Glomerular visceral epithelial cell (primary cell): ENCODE data around the gene GYPC.

Experiments
- DNase-seq: peaks from one replicate; pipeline ENCODE4 v3.0.0-alpha.2; 2016; ENCODE audit errors: extremely low spot score

Gene GYPC

GRCh38 chr2:126732682-126733245 lies 76.8 kb downstream of the GYPC start:
- no peak for DNase-seq

DNA sequence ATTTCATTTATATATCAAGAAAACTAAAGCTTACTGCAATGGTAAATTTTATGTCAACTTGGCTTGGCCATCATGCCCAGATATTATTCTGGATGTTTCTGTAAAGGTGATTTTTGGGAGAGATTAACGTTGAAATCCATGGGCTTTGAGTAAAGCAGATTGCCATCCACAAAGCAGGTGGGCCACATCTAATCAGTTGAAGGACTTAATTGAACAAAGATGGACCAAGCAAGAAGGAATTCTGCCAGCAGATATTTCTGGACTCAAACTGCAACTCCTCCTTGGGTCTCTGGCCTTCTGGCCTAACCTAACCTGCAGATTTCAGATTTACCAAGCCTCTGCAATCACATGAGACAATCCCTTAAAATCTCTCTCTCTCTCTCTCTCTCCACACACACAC lies 77.8 kb downstream of the GYPC start:
- no peak for DNase-seq

DNA sequence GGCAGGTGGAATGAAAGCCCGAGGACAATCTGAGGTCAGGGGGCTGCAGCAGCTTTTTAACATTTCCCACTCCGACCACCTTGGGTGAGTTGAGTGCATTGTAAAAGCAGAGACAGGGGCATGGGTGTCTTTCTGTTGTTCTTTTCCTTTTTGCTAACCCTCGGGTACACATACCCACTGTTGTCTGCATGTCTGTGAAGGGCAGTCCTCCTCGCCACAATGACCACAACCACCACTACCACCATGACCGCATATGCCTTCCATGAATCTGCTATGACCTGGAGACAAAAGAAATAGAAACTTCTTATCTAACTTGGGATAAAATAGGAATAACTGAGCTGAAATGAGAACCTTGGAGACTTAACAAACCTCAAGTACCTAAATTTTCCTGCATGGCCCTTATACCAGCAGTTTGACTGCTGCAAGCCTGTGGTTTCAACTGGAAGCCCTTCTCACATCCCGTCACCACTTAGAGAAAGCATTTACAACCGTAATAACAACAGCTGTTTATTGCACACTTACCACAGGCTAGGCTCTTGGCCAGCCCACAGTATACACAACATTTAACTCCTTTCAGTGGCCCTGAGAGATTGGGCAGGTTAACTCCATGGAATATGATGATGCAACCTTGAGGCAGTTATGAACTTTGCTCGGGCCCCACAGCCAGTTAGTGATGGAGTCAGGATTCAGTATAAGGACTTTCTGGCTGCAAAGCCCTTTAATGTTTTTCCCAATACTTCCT lies 80.3 kb downstream of the GYPC start:
- DNase-seq, result no peak

DNA sequence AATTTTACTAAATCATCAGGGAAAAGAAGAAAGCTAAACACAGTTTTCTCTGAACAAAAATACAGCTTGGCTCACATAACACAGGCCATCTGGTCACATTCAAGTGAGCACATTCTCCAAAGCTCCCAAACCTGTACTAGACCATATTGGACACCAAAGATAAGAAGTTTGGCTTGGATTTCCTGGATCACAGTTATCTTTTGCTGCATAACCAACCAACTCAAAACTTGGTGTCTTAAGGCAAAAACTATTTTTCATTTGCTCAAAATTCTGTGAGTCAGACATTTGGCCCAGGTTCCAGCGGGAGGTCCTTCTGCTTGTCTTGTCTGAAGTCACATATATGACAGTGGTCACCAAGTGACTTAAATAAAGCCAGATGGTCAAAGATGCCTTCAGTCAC lies 83.2 kb downstream of the GYPC start:
- no peak for DNase-seq

GRCh38 chr2:126744640-126745039 lies 88.7 kb downstream of the GYPC start:
- no peak for DNase-seq
